GM03348 (cell line): ENCODE data around the gene MCC.

Source experiments
- DNase-seq: peaks from one replicate; pipeline ENCODE4 v3.0.0; 2012; ENCODE audit warnings: low spot score

MCC gene

GRCh38 chr5:113317636-113318035 lies 170.6 kb downstream of the MCC start:
- no peak for DNase-seq

GRCh38 chr5:113311301-113311700 lies 177.0 kb downstream of the MCC start:
- DNase-seq, result no peak

- no peak for DNase-seq
Observed at GRCh38 chr5:113302120-113302519, 186.1 kb downstream of the MCC start.

GRCh38 chr5:113299591-113299990 lies 188.7 kb downstream of the MCC start:
- DNase-seq, result no peak

- no peak for DNase-seq
Observed at GRCh38 chr5:113296676-113297075, 191.6 kb downstream of the MCC start.

- no peak for DNase-seq
Observed at GRCh38 chr5:113295111-113295539, 193.1 kb downstream of the MCC start.

- DNase-seq, result peak; percentile 95
Observed at GRCh38 chr5:113294311-113295110, 193.7 kb downstream of the MCC start.

GRCh38 chr5:113293975-113294310 lies 194.3 kb downstream of the MCC start:
- peak; percentile 50 for DNase-seq

GRCh38 chr5:113293068-113293974 lies 194.9 kb downstream of the MCC start:
- DNase-seq, result peak; percentile 17

GRCh38 chr5:113292462-113292861 lies 195.8 kb downstream of the MCC start:
- DNase-seq, result no peak

- DNase-seq, result no peak
Observed at GRCh38 chr5:113283558-113283957, 204.7 kb downstream of the MCC start.

GRCh38 chr5:113282472-113282871 lies 205.8 kb downstream of the MCC start:
- DNase-seq, result no peak

- no peak for DNase-seq
Observed at GRCh38 chr5:113281194-113281593, 207.1 kb downstream of the MCC start.

- no peak for DNase-seq
Observed at GRCh38 chr5:113280541-113280940, 207.7 kb downstream of the MCC start.

- peak; percentile 13 for DNase-seq
Observed at GRCh38 chr5:113278976-113279375, 209.3 kb downstream of the MCC start.

- DNase-seq, result no peak
Observed at GRCh38 chr5:113276493-113276892, 211.8 kb downstream of the MCC start.

- DNase-seq, result no peak
Observed at GRCh38 chr5:113276001-113276400, 212.3 kb downstream of the MCC start.

GRCh38 chr5:113274836-113275414 lies 213.3 kb downstream of the MCC start:
- DNase-seq, result no peak

GRCh38 chr5:113273948-113274347 lies 214.3 kb downstream of the MCC start:
- DNase-seq, result no peak

GRCh38 chr5:113271745-113272454 lies 216.4 kb downstream of the MCC start:
- DNase-seq, result no peak

GRCh38 chr5:113271015-113271414 lies 217.2 kb downstream of the MCC start:
- no peak for DNase-seq

- no peak for DNase-seq
Observed at GRCh38 chr5:113270086-113270485, 218.2 kb downstream of the MCC start.
